OCI-M1 (cell line): ENCODE results near the gene IKBKE.

ENCODE experiments used
- DNase-seq: peaks from one replicate; lab custom pipeline; 2025; lab: John Stamatoyannopoulos, UW

The IKBKE gene

GRCh38 chr1:206512058-206512850, 42.0 kb downstream of the IKBKE start:
- no peak for DNase-seq

GRCh38 chr1:206512851-206513180, 42.5 kb downstream of the IKBKE start:
- no peak for DNase-seq

- no peak for DNase-seq
These were observed 43.2 kb downstream of the IKBKE start for GRCh38 chr1:206513312-206514111.

- DNase-seq, result peak; percentile 44
These were observed 44.6 kb downstream of the IKBKE start for GRCh38 chr1:206514813-206515387.

GRCh38 chr1:206516728-206516990, 46.4 kb downstream of the IKBKE start:
- no peak for DNase-seq

GRCh38 chr1:206517784-206518183, 47.5 kb downstream of the IKBKE start:
- no peak for DNase-seq

GRCh38 chr1:206518206-206518605, 47.9 kb downstream of the IKBKE start:
- DNase-seq, result no peak

- no peak for DNase-seq
These were observed 48.5 kb downstream of the IKBKE start for GRCh38 chr1:206518743-206519142.

GRCh38 chr1:206521127-206521526, 50.9 kb downstream of the IKBKE start:
- no peak for DNase-seq

GRCh38 chr1:206521694-206522402, 51.6 kb downstream of the IKBKE start:
- DNase-seq, result no peak

- no peak for DNase-seq
These were observed 54.6 kb downstream of the IKBKE start for GRCh38 chr1:206524739-206525364.

GRCh38 chr1:206526064-206526911, 56.0 kb downstream of the IKBKE start:
- DNase-seq, result no peak

GRCh38 chr1:206529425-206529824, 59.1 kb downstream of the IKBKE start:
- DNase-seq, result no peak

GRCh38 chr1:206532368-206532767, 62.1 kb downstream of the IKBKE start:
- no peak for DNase-seq

- DNase-seq, result no peak
These were observed 64.3 kb downstream of the IKBKE start for GRCh38 chr1:206534552-206534951.

- DNase-seq, result no peak
These were observed 65.5 kb downstream of the IKBKE start for GRCh38 chr1:206535853-206536188.

GRCh38 chr1:206537141-206537540, 66.9 kb downstream of the IKBKE start:
- no peak for DNase-seq

GRCh38 chr1:206538086-206538770, 68.0 kb downstream of the IKBKE start:
- DNase-seq, result no peak

- DNase-seq, result no peak
These were observed 68.8 kb downstream of the IKBKE start for GRCh38 chr1:206538901-206539640.
